SW 1271 (cell line): ENCODE measurements around the gene WNK2.

ENCODE experiments used
- DNase-seq, 2 experiments: peaks; one replicate each; lab custom pipeline; 2025; lab: John Stamatoyannopoulos, UW

The WNK2 gene

GRCh38 chr9:93200449-93200742, 16.5 kb downstream of the WNK2 start:
- DNase-seq: no peak

GRCh38 chr9:93200989-93201334, 17.0 kb downstream of the WNK2 start:
- no peak for DNase-seq

- no peak for DNase-seq
These were observed 19.2 kb downstream of the WNK2 start for GRCh38 chr9:93203026-93203717.

GRCh38 chr9:93203718-93204469, 20.0 kb downstream of the WNK2 start:
- no peak for DNase-seq

GRCh38 chr9:93204470-93205043, 20.6 kb downstream of the WNK2 start:
- no peak for DNase-seq

GRCh38 chr9:93205045-93205768, 21.3 kb downstream of the WNK2 start:
- no peak for DNase-seq

GRCh38 chr9:93205896-93206575, 22.1 kb downstream of the WNK2 start:
- no peak for DNase-seq

- DNase-seq: no peak
These were observed 22.7 kb downstream of the WNK2 start for GRCh38 chr9:93206576-93207155.

- DNase-seq: no peak
These were observed 23.4 kb downstream of the WNK2 start for GRCh38 chr9:93207326-93207814.

- no peak for DNase-seq
These were observed 24.2 kb downstream of the WNK2 start for GRCh38 chr9:93207860-93208734.

- DNase-seq: no peak
These were observed 25.2 kb downstream of the WNK2 start for GRCh38 chr9:93209097-93209496.

- no peak for DNase-seq
These were observed 25.8 kb downstream of the WNK2 start for GRCh38 chr9:93209576-93210323.

GRCh38 chr9:93210324-93210973, 26.5 kb downstream of the WNK2 start:
- no peak for DNase-seq

- no peak for DNase-seq
These were observed 27.2 kb downstream of the WNK2 start for GRCh38 chr9:93210974-93211653.

- no peak for DNase-seq
These were observed 27.7 kb downstream of the WNK2 start for GRCh38 chr9:93211654-93212001.

GRCh38 chr9:93212409-93212808, 28.5 kb downstream of the WNK2 start:
- DNase-seq: no peak

- no peak for DNase-seq
These were observed 32.1 kb downstream of the WNK2 start for GRCh38 chr9:93216073-93216365.

GRCh38 chr9:93217706-93218105, 33.8 kb downstream of the WNK2 start:
- no peak for DNase-seq

GRCh38 chr9:93218161-93218560, 34.2 kb downstream of the WNK2 start:
- no peak for DNase-seq
